NCI-H345 (cell line): Measurements from ENCODE around the gene MPZL3.
"Not testable (repeated sequence)": the region's sequence is repeated elsewhere in the genome, so short reads cannot be mapped to it uniquely, and the experiment has no call there.

Experiments used
- DNase-seq: peaks from one replicate; lab custom pipeline; 2025; lab: John Stamatoyannopoulos, UW

The MPZL3 gene

GRCh38 chr11:118184784-118185579 is 67.2 kb downstream of the MPZL3 start:
- DNase-seq: no peak

- DNase-seq: not testable (repeated sequence)
Observed at GRCh38 chr11:118183691-118184090, 68.5 kb downstream of the MPZL3 start.

- no peak for DNase-seq
Observed at GRCh38 chr11:118180300-118180703, 71.9 kb downstream of the MPZL3 start.

GRCh38 chr11:118176778-118177134 is 75.4 kb downstream of the MPZL3 start:
- no peak for DNase-seq
